ENCODE data around the gene MYORG.

MYORG gene

DNA sequence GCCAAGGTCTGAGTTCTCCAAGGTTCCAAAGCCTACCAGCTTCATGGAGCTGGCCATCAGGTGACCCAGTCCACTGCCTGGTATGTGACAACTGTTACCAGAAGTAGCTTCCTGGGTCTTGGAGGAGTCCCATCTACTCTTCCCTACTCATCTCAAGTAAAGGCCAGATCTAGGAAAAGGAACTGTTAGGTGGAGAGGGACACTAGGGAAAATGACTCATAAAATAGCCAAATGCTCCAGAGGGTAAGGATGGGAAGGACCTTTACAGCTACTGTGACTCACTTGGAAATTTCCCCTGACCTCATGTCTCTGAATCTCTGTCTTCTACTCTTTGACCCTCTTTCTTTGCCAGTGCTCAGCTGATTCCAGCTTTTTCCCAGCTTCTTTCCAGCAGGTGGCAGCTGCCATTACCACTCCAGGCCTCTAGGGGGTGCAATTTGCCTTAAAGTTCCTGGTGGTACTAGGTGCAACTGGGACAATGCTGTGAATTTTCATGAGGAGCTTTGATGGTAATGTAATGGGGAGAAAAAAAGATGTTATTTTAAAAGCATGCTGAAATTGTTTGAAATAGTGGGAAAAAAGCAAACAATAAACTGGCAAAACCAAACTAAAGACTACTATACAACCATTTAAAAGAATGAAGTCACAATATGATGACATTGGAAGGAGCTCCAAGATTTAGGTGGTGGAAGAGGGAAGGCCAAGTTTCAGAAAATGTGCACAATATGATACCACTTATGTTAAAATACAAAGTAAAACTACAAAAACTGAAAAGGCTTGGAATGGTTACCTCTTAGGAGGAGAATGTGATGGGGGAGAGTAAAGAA is 27.1 kb upstream of the MYORG start:
- H3K4me1 ChIP-seq (ENCODE audit: control insufficient read depth in 1 of 2, insufficient read depth in 2 of 2, low read length in 2 of 2), result no peaks in the 10 kb centered on the region
- no peak overlapping the region for H3K4me3 ChIP-seq (ENCODE audit: low read depth in 1 of 2, low read length in 2 of 2)
- no peak overlapping the region for H3K27ac ChIP-seq (ENCODE audit: low read depth, low read length)
- H3K27me3 ChIP-seq (ENCODE audit: control insufficient read depth in 1 of 2, insufficient read depth in 2 of 2, low read length in 2 of 2), result no peaks in the 10 kb centered on the region
- peaks cover 0 to 24% of the 10 kb centered on the region in 2 donors for H3K36me3 ChIP-seq (ENCODE audit: control insufficient read depth in 1 of 2, insufficient read depth in 2 of 2, low read length in 2 of 2)
- H3K9ac ChIP-seq (ENCODE audit: low read depth in 1 of 2, low read length in 2 of 2), result no peak overlapping the region
- no peaks in the 10 kb centered on the region for H3K9me3 ChIP-seq (ENCODE audit: control insufficient read depth in 1 of 2, low read length in 2 of 2)

DNA sequence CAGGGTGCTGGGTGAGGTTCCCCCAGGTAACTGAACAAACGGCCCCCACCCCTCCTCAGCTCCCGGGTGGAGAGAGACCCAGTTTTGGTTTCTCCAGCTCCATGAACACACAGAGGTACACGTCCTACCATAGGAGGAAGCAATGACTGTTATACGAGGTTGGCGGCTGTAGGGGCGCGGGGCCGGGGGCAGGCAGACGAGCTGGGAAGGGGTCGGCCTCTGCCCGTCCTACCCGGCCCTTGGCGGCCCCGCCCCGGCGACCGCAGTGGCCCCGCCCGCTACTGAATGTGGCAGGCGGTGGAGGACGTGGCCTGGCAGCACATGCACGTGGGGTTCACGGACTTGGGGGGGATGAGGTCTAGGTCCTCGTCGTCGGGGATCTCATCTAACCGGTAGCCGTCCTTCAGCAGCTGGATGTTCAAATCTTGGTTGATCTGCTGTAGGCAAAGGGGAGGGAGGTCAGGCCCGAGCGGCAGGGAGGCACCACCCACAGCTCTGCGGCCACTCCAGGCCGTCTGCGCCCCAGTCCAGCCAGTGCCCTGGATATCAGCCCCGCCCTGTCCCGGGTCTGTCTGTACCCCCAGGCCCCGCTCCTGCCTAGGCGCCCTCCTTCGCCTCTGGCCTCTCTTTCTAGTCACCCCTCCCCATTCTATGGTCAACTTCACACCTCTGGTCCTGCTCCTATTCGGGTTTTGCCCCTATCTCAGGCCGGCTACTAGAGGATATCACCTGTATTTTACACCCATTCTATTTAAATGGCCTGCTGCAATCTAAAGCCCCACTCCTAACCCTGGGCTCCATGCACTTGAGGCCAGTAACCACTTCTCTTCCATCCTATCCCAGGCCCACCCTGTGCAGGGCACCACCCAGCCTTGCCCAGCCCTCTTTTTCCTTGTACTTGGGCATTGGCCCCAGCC is 24.2 kb upstream of the MYORG start:
- no peaks in the 10 kb centered on the region for H3K4me1 ChIP-seq (ENCODE audit: control insufficient read depth in 1 of 2, insufficient read depth in 2 of 2, low read length in 2 of 2)
- no peaks in the 10 kb centered on the region for H3K27me3 ChIP-seq (ENCODE audit: control insufficient read depth in 1 of 2, insufficient read depth in 2 of 2, low read length in 2 of 2)
- H3K36me3 ChIP-seq (ENCODE audit: control insufficient read depth in 1 of 2, insufficient read depth in 2 of 2, low read length in 2 of 2), result peaks cover 0 to 29% of the 10 kb centered on the region in 2 donors
- no peak overlapping the region for H3K4me3 ChIP-seq (ENCODE audit: low read depth in 1 of 2, low read length in 2 of 2)
- no peaks in the 10 kb centered on the region for H3K9me3 ChIP-seq (ENCODE audit: control insufficient read depth in 1 of 2, low read length in 2 of 2)
- no peak overlapping the region for H3K9ac ChIP-seq (ENCODE audit: low read depth in 1 of 2, low read length in 2 of 2)
- no peak overlapping the region for H3K27ac ChIP-seq (ENCODE audit: low read depth, low read length)

DNA sequence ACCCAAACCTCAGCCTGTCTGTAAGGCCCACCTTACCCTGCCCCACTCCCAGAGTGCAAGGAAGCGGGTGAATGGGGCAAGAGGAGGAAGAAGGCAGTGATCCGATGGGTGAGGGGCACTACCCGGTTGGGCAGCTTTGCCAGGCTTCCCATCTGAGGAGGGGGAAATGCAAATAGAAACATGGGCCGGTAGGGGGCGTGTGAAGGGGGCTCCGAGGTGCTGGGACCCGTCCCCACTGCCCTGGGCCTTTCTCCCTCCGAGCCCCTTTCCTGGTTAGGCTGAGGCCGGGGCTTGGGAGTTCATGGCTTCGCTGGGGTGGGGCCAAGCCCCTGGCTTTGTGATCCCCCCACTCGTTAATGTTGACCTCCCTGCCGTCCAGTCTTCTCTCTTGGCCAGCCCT is 23.6 kb upstream of the MYORG start:
- Histone ChIP-seq H3K9me3 (ENCODE audit: control insufficient read depth in 1 of 2, low read length in 2 of 2) (no peaks in the 10 kb centered on the region), H3K27ac (ENCODE audit: low read depth, low read length) (no peak overlapping the region), H3K4me3 (ENCODE audit: low read depth in 1 of 2, low read length in 2 of 2) (no peak overlapping the region), H3K9ac (ENCODE audit: low read depth in 1 of 2, low read length in 2 of 2) (no peak overlapping the region), H3K36me3 (ENCODE audit: control insufficient read depth in 1 of 2, insufficient read depth in 2 of 2, low read length in 2 of 2) (peaks cover 0 to 29% of the 10 kb centered on the region in 2 donors), H3K4me1 (ENCODE audit: control insufficient read depth in 1 of 2, insufficient read depth in 2 of 2, low read length in 2 of 2) (no peaks in the 10 kb centered on the region), H3K27me3 (ENCODE audit: control insufficient read depth in 1 of 2, insufficient read depth in 2 of 2, low read length in 2 of 2) (no peaks in the 10 kb centered on the region)

DNA sequence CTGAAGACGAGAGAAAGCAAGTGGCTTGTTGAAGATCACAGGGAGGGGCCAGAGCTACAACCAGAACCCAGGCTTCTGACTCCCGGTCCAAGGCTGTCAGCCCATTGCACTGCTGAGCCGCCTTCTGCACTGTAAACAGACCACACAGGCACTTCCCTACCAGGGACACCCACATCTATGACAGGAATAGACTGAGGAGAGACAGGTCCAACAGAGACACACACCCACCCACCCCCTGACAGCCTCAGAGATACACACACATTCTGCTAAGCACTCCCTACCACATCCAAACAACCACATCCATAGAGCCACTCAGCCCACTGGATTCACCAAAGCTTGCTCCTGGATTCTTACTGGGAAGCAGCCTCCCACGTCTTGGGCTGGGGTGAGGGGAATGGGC is 23.0 kb upstream of the MYORG start:
- H3K27me3 ChIP-seq (ENCODE audit: control insufficient read depth in 1 of 2, insufficient read depth in 2 of 2, low read length in 2 of 2), result no peaks in the 10 kb centered on the region
- peaks cover 0 to 29% of the 10 kb centered on the region in 2 donors for H3K36me3 ChIP-seq (ENCODE audit: control insufficient read depth in 1 of 2, insufficient read depth in 2 of 2, low read length in 2 of 2)
- H3K4me3 ChIP-seq (ENCODE audit: low read depth in 1 of 2, low read length in 2 of 2), result no peak overlapping the region
- H3K27ac ChIP-seq (ENCODE audit: low read depth, low read length), result no peak overlapping the region
- H3K9me3 ChIP-seq (ENCODE audit: control insufficient read depth in 1 of 2, low read length in 2 of 2), result no peaks in the 10 kb centered on the region
- H3K9ac ChIP-seq (ENCODE audit: low read depth in 1 of 2, low read length in 2 of 2), result no peak overlapping the region
- H3K4me1 ChIP-seq (ENCODE audit: control insufficient read depth in 1 of 2, insufficient read depth in 2 of 2, low read length in 2 of 2), result no peaks in the 10 kb centered on the region

DNA sequence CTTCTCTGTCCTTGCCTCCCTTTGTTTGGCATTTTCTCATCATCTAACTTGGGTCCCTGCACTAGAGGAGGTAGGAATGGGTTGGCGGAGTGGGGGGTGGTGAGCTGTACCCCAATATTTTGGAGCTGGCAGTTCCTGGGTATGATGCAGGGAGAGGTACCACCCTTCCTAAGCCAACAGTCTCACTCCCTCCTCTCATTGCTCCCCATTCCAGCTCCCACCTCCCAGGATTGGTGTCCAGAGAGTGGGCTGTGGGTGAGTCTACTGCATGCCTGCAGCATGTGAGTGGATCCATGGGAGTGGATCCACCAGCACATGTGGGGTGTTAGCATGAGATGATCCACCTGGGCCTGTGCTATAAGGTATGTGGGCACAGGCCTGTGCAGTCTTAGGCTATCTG is 22.2 kb upstream of the MYORG start:
- Histone ChIP-seq H3K27me3 (ENCODE audit: control insufficient read depth in 1 of 2, insufficient read depth in 2 of 2, low read length in 2 of 2) (no peaks in the 10 kb centered on the region), H3K9ac (ENCODE audit: low read depth in 1 of 2, low read length in 2 of 2) (no peak overlapping the region), H3K27ac (ENCODE audit: low read depth, low read length) (no peak overlapping the region), H3K36me3 (ENCODE audit: control insufficient read depth in 1 of 2, insufficient read depth in 2 of 2, low read length in 2 of 2) (peaks cover 0 to 29% of the 10 kb centered on the region in 2 donors), H3K4me3 (ENCODE audit: low read depth in 1 of 2, low read length in 2 of 2) (no peak overlapping the region), H3K9me3 (ENCODE audit: control insufficient read depth in 1 of 2, low read length in 2 of 2) (no peaks in the 10 kb centered on the region), H3K4me1 (ENCODE audit: control insufficient read depth in 1 of 2, insufficient read depth in 2 of 2, low read length in 2 of 2) (no peaks in the 10 kb centered on the region)

DNA sequence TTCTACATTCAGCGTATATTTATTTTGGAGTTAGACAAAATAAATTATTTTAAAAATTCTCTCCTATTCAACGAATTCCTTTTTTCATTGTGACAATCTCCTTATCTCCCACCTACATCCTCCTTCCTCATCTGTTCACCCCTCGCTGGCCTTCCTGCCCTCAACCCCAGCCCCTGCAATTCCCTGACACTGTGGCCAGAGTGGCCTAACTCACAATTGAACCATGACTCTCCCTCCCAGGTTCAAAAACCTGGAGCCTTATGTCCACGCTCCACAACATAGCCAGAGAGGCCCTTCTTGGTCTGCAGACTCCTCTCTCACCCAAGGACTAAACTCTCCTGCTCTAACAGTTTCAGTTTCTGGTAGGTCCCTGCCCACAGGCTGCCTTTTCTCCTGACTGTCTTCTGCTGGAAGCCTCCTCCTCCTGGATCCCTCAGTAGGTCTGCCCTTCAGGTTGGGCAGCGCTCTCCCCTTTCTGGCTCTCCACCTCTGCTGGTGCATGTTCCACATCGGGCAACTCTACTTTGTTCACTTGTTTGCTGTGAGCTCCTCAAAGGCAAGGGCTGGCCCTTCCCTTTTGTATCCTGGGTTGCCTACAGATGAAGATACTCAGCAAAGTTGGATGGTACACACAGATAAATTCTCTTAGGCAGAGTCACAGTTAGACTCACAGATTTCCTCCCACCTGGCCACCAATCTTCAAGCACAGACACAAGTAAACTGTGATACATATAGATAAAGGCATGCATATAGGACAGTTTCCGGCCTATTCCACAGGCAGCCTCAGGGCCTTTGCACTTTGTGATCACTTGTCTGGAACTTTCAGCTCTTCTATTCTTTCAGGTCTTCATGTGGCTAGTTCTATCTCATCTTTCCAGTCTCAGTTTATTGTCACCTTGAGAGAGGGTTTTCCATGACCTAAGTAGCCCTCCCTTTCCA is 19.8 kb upstream of the MYORG start:
- no peak overlapping the region for H3K27ac ChIP-seq (ENCODE audit: low read depth, low read length)
- H3K9ac ChIP-seq (ENCODE audit: low read depth in 1 of 2, low read length in 2 of 2), result no peak overlapping the region
- H3K27me3 ChIP-seq (ENCODE audit: control insufficient read depth in 1 of 2, insufficient read depth in 2 of 2, low read length in 2 of 2), result no peaks in the 10 kb centered on the region
- H3K4me3 ChIP-seq (ENCODE audit: low read depth in 1 of 2, low read length in 2 of 2), result no peak overlapping the region
- H3K36me3 ChIP-seq (ENCODE audit: control insufficient read depth in 1 of 2, insufficient read depth in 2 of 2, low read length in 2 of 2), result peaks cover 0 to 13% of the 10 kb centered on the region in 2 donors
- H3K9me3 ChIP-seq (ENCODE audit: control insufficient read depth in 1 of 2, low read length in 2 of 2), result no peaks in the 10 kb centered on the region
- no peaks in the 10 kb centered on the region for H3K4me1 ChIP-seq (ENCODE audit: control insufficient read depth in 1 of 2, insufficient read depth in 2 of 2, low read length in 2 of 2)

DNA sequence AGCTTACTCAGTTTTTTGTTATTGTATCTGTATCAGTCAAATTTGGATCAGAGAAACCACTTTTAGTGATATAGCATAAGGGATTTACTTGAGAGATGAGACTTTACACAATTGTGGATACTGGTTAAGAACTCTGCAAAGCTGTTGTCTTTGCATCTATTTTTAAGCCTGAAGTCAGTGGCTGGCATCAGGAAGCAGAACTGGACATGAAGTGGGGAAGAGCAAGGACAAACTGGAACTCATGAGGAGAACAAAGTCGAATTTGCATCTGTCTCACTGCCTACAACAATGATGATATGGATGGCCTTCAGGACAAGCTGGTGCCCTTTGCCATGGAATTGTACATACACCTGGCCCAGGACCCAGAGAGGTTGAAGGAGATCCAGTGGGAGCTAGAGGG is 15.8 kb upstream of the MYORG start:
- Histone ChIP-seq H3K4me3 (ENCODE audit: low read depth in 1 of 2, low read length in 2 of 2) (no peak overlapping the region), H3K9ac (ENCODE audit: low read depth in 1 of 2, low read length in 2 of 2) (no peak overlapping the region), H3K36me3 (ENCODE audit: control insufficient read depth in 1 of 2, insufficient read depth in 2 of 2, low read length in 2 of 2) (peaks cover 0 to 3% of the 10 kb centered on the region in 2 donors)

DNA sequence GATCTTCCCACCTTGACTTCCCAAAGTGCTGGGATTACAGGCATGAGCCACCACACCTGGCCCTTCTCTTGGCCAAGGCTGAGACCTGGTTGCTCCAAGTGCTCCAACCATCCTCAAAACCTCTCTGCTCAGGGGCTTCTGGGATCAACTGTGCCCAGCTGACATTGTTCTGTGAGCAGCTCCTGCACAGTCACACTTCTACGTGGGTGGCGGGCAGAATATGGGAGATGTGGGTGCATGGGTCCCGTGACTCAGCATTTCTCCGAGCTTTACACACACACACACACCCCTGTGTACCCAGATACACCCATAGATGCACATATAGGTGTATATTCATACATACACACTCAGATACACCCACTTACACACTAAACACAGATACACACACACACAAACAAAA is 10.5 kb upstream of the MYORG start:
- Histone ChIP-seq H3K4me1 (ENCODE audit: control insufficient read depth in 1 of 2, insufficient read depth in 2 of 2, low read length in 2 of 2) (peaks cover 0 to 5% of the 10 kb centered on the region in 2 donors), H3K9ac (ENCODE audit: low read depth in 1 of 2, low read length in 2 of 2) (no peak overlapping the region), H3K27ac (ENCODE audit: low read depth, low read length) (no peak overlapping the region), H3K9me3 (ENCODE audit: control insufficient read depth in 1 of 2, low read length in 2 of 2) (no peaks in the 10 kb centered on the region), H3K36me3 (ENCODE audit: control insufficient read depth in 1 of 2, insufficient read depth in 2 of 2, low read length in 2 of 2) (no peaks in the 10 kb centered on the region), H3K4me3 (ENCODE audit: low read depth in 1 of 2, low read length in 2 of 2) (no peak overlapping the region), H3K27me3 (ENCODE audit: control insufficient read depth in 1 of 2, insufficient read depth in 2 of 2, low read length in 2 of 2) (no peaks in the 10 kb centered on the region)

More for the DNA sequence above, 15.8 kb upstream of the MYORG start:
- Histone ChIP-seq H3K9me3 (ENCODE audit: control insufficient read depth in 1 of 2, low read length in 2 of 2) (no peaks in the 10 kb centered on the region), H3K4me1 (ENCODE audit: control insufficient read depth in 1 of 2, insufficient read depth in 2 of 2, low read length in 2 of 2) (no peaks in the 10 kb centered on the region), H3K27ac (ENCODE audit: low read depth, low read length) (no peak overlapping the region), H3K27me3 (ENCODE audit: control insufficient read depth in 1 of 2, insufficient read depth in 2 of 2, low read length in 2 of 2) (no peaks in the 10 kb centered on the region)

DNA sequence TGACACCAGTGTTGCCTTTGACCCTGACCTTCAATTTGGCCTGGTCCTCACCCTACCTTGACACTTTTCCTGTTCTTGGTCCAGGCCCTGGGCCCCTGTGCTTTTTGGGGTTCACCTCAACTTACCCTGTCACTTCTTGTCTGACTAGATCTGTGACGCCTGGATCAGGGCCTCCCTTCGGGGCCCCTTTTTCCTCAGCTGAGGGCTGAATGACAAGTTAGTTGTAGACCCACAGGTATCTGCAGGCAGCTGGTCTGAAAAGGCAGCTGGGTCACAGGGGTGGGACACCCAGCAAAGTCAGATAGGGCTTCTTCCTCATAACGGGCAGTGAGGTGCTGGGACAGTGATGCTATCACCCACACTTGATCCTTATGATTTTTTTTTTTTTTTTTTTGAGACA is 10.0 kb upstream of the MYORG start:
- H3K9me3 ChIP-seq (ENCODE audit: control insufficient read depth in 1 of 2, low read length in 2 of 2), result no peaks in the 10 kb centered on the region
- no peaks in the 10 kb centered on the region for H3K36me3 ChIP-seq (ENCODE audit: control insufficient read depth in 1 of 2, insufficient read depth in 2 of 2, low read length in 2 of 2)
- H3K4me1 ChIP-seq (ENCODE audit: control insufficient read depth in 1 of 2, insufficient read depth in 2 of 2, low read length in 2 of 2), result peaks cover 0 to 5% of the 10 kb centered on the region in 2 donors
- no peak overlapping the region for H3K4me3 ChIP-seq (ENCODE audit: low read depth in 1 of 2, low read length in 2 of 2)
- no peak overlapping the region for H3K9ac ChIP-seq (ENCODE audit: low read depth in 1 of 2, low read length in 2 of 2)
- H3K27ac ChIP-seq (ENCODE audit: low read depth, low read length), result no peak overlapping the region
- no peaks in the 10 kb centered on the region for H3K27me3 ChIP-seq (ENCODE audit: control insufficient read depth in 1 of 2, insufficient read depth in 2 of 2, low read length in 2 of 2)
